22Rv1 (cell line): ENCODE results near the gene C1QB.

Source experiments
- CTCF ChIP-seq: fragments of 450-650 bp; IDR thresholded peaks from 2 replicates; pipeline ENCODE4 v1.5.1; 2017; ENCODE audit warnings: mild to moderate bottlenecking
- ZFX ChIP-seq: fragments of 450-650 bp; IDR thresholded peaks from 2 replicates; pipeline ENCODE4 v1.6.1; 2017; ENCODE audit warnings: antibody characterized with exemption, borderline replicate concordance

- TF ChIP-seq ZFX: no peak
- no peak for TF ChIP-seq CTCF
Measured at GRCh38 chr1:22608361-22608760, 44.7 kb upstream of the C1QB start.
